GM18520 (cell line): Measurements from ENCODE around the gene COPA.
A peak's percentile ranks its signal among the peaks of the same experiment; 100 is the strongest.
"Not testable (repeated sequence)": the region's sequence is repeated elsewhere in the genome, so short reads cannot be mapped to it uniquely, and the experiment has no call there.

Experiments used
- ATAC-seq: cut with Tn5 transposase; IDR thresholded peaks from one replicate; pipeline ENCODE4 v1.9.1; 2021; ENCODE audit not compliant: unreplicated experiment

COPA gene

DNA sequence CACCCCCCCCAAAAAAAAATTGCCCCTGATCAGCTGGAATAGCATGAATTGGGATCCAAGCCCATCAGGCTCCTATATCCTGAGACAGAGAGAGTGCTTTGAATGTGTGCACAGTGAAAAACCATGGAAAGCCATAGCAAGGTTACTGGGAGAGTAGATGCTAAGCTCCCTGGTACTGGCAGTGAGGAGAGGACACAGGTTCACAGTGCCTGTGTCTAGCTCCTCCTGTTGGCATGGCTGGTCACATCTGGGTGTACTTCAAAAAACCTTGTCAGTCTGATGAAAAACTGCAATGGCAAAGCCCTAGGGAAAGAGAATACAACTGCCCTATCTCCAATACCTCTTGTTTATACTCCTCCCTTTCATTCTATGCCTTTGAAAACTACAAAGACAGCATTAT lies 12.9 kb downstream of the COPA start:
- ATAC-seq, result no peak

- ATAC-seq, result no peak
These were observed 14.9 kb downstream of the COPA start for GRCh38 chr1:160328184-160328583.

GRCh38 chr1:160326418-160326817 lies 16.6 kb downstream of the COPA start:
- no peak for ATAC-seq

- ATAC-seq, result no peak
These were observed 17.8 kb downstream of the COPA start for GRCh38 chr1:160325252-160325651.

- no peak for ATAC-seq
These were observed 20.2 kb downstream of the COPA start for GRCh38 chr1:160322831-160323230.

GRCh38 chr1:160315359-160315758 lies 27.7 kb downstream of the COPA start:
- no peak for ATAC-seq

GRCh38 chr1:160309571-160309970 lies 33.5 kb downstream of the COPA start:
- ATAC-seq, result no peak

DNA sequence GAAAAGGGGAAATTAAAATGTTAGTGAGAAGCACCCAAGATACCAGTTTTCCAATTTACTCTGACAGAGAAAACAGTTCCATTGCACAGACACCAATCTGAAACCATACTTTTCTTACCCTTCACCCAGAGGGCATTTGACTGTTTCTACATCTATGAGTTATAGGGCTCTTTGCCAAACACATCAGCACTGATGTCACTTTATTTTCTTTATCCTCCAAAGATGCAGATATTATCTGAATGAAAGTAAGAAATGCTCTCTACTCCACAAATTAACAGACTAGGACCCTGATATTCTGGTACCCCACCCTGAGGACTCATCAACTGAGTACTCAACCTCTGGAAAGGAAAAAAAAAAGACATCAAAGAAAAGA lies 33.9 kb downstream of the COPA start:
- ATAC-seq, result no peak

DNA sequence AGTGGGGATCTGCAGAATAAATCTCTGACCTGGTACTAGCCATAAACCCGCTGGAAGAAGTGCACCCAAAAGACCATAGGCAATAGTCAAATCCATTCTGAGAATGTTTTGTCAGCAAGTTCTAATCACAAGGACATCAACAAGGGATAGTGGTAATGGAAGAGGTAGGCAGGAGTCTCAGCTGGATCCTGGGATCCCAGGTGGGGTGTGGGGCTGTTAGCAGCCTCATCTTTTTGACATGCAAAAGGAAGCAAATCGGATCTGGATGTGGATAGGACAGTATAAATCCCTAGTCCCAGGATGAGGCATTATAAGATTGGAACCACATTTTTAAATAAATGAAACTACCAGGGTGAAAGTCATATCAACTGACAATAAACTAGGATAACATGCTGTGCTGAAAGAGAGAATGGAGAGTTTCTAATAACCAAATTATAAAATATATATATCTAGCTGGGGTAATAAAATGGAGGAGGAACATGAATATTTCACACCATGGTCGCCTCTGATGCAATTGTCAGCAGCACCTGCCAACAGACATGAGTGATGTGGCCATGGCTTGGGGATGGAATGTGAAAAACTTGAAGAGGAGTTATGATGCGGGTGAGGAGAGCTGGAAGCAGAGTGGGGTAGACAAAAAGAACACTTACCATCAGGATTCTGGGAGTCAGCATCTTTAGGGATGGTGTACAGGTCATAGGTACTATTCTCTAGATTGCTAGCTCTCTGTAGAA lies 34.4 kb downstream of the COPA start:
- no peak for ATAC-seq

- ATAC-seq, result no peak
These were observed 35.8 kb downstream of the COPA start for GRCh38 chr1:160307118-160307791.

GRCh38 chr1:160300173-160300572 lies 42.9 kb downstream of the COPA start:
- ATAC-seq, result no peak

- no peak for ATAC-seq
These were observed 47.0 kb downstream of the COPA start for GRCh38 chr1:160296036-160296435.

DNA sequence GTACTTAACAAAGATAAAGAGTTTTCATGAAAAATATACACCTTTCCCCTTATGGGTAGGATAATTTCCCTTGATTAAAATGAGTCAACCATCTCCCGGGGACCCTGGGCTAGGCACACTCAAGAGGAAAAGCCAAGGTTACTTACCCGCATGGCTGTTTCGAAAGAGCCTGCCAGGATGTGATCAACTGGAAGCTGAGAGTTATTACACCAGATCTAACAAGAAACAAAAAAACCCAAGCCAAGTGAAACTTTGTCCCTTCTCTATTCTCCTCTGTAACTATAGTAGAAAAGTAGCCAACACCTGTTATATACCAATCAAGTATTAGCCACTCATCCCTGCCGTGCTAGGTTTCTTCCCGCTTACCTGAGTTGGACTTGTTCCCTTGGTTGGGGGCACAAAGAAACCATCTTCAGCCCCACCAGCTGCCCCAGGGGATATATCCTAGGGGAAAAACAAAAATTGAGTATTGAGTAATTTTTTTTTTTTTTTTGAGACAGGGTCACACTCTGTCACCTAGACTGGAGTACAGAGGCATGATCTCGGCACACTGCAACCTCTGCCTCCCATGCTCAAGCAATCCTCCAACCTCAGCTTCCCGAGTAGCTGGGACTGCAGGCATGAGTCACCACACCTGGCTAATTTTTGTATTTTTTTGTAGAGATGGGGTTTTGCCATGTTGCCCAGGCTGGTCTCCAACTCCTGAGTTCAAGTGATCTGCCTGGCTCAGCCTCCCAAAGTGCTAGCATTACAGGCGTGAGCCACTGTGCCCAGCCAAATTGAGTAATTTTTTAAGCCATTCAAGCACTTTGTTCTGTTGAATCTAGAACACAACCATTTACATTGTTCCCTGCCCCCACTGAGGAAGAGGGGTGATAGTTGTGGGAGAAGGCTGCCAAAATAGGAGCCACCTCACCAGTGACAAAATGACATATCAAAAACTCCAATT lies 49.8 kb downstream of the COPA start:
- no peak for ATAC-seq

- peak; percentile 43 for ATAC-seq
These were observed 51.5 kb downstream of the COPA start for GRCh38 chr1:160291248-160292220.

DNA sequence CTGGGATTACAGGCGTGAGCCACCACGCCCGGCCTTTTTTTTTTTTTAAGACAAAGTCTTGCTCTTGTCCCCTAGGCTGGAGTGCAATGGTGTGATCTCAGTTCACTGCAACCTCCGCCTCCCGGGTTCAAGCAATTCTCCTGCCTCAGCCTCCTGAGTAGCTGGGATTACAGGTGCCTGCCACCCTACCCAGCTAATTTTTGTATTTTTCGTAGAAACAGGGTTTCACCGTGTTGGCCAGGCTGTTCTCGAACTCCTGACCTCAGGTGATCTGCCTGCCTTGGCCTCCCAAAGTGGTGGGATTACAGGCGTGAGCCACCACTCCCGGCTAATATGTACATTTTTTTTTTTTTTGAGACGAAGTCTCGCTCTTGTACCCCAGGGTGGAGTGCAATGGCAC lies 55.3 kb downstream of the COPA start:
- ATAC-seq, result not testable (repeated sequence)

DNA sequence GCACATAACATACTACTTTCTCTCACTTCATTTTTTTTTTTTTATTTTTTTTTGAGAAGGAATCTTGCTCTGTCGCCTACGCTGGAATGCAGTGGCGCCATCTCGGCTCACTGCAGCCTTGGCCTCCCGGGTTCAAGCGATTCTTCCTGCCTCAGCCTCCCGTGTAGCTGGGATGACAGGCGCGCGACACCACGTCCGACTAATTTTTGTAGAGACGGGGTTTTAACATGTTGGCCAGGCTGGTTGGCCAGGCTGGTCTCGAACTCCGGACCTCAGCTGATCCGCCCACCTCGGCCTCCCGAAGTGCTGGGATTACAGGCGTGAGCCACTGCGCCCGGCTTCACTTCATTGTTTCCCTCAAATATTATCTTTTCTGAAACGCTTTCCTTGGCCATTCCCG lies 57.5 kb downstream of the COPA start:
- ATAC-seq, result no peak

GRCh38 chr1:160284782-160285344 lies 58.2 kb downstream of the COPA start, which contains the start of gene PEX19:
TSS of gene PEX19 (minus strand) at chr1:160285133. CDS start at chr1:160285124, 9 bp downstream.
- ATAC-seq, result peak; percentile 86

- no peak for ATAC-seq
These were observed 58.7 kb downstream of the COPA start for GRCh38 chr1:160284220-160284781.

- ATAC-seq, result no peak
These were observed 60.2 kb downstream of the COPA start for GRCh38 chr1:160282807-160283206.

DNA sequence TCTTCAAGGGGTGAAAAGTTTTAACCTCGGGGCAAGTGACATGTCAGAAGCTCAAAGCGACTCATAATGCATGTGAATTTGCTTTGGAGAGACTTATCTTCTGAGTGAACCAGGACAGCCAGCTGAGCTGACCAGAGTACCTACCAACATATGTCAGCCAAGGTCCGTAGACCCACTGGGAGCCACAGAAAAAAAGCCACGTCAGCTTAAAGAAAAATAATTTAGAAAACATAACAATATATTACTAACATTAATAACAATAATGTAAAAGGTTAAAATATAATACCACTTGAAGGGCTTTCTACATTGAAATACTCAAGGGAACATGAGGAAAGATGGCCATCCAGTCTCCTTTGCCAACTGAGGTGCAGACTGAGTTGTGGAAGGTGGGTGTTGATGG lies 65.1 kb downstream of the COPA start:
- ATAC-seq, result no peak
